HepG2 (cell line): Measurements from ENCODE around the gene UACA. TPM values are rescaled to one million over a fixed set of nuclear protein-coding genes. Genes with fewer than 3 reads are reported as not detected.

Source experiments
- ATAC-seq: fragments of 200-7000 bp; cut with Tn5 transposase; 3 replicates; pipeline ENCODE4 v1.9.1; 2020; ENCODE audit warnings: mild to moderate bottlenecking, moderate library complexity
- BruUV-seq: library from RNA; stranded (reverse); fragments of 400-500 nt; replicated peaks from 2 replicates; lab custom pipeline; 2021; lab: Mats Ljungman, UMichigan
- CTCF ChIA-PET: fragments of 300-600 bp; formaldehyde crosslinking; extraction: SDS; loops from one replicate; lab custom pipeline; 2021; ENCODE audit warnings: low total read pairs, inconsistent platforms, low intra/inter-chr PET ratio; lab: Yijun Ruan, JAX
- POLR2A ChIA-PET: fragments of 350-600 bp; sonication (Branson Sonifier 250); formaldehyde crosslinking; loops from one replicate; lab custom pipeline; 2020; ENCODE audit warnings: antibody characterized with exemption, inconsistent platforms; lab: Yijun Ruan, JAX
- DNase-seq: peaks from one replicate; pipeline ENCODE4 v3.0.0-alpha.2; 2015; ENCODE audit warnings: low spot score
- FAIRE-seq: peaks from 3 replicates; lab custom pipeline; 2011; peaks lifted over from hg19 to GRCh38; lab: Jason Lieb, UNC
- H2AFZ ChIP-seq: one replicate; pipeline ENCODE4 v1.6.1; 2011; ENCODE audit warnings: low read length, inconsistent platforms
- H3K27ac ChIP-seq: fragments of 300-600 bp; 3 replicates; pipeline ENCODE4 v1.8.0; 2011; ENCODE audit warnings: mixed run types, mild to moderate bottlenecking, mixed read lengths, low read length, inconsistent platforms; ENCODE audit not compliant: insufficient read depth; ENCODE audit errors: extremely low read length
- H3K27me3 ChIP-seq, 2 experiments: fragments of 200-600 bp in 1 of 2; 2 replicates in 1 of 2; 3 replicates in 1 of 2; pipeline versions ENCODE4 v1.6.0 to v1.8.0; 2011; ENCODE audit warnings: low read length in 2 of 2, mild to moderate bottlenecking in 2 of 2, moderate library complexity in 2 of 2, inconsistent platforms in 1 of 2; ENCODE audit not compliant: insufficient read depth in 2 of 2, control insufficient read depth in 1 of 2
- H3K36me3 ChIP-seq, 2 experiments: fragments of 200-600 bp in 1 of 2; replicated peaks in 1 of 2; 2 replicates in 1 of 2; 3 replicates in 1 of 2; pipeline versions ENCODE4 v1.5.1 to v1.8.0; 2011; ENCODE audit warnings: low read length in 2 of 2, inconsistent platforms in 1 of 2; ENCODE audit not compliant: insufficient read depth in 2 of 2, control insufficient read depth in 1 of 2
- H3K4me1 ChIP-seq: 2 replicates; pipeline ENCODE4 v1.5.1; 2012; ENCODE audit warnings: low read length, inconsistent platforms; ENCODE audit not compliant: insufficient read depth
- H3K4me2 ChIP-seq: 2 replicates; pipeline ENCODE4 v1.6.0; 2011; ENCODE audit warnings: low read depth, low read length, inconsistent platforms
- H3K4me3 ChIP-seq, 3 experiments: fragments of 200-600 bp in 1 of 3; sonication (generic), shearing (Covaris generic) in 1 of 3; replicated peaks in 1 of 3; 2 replicates each; pipeline ENCODE4 v1.5.1; 2011 to 2016; ENCODE audit warnings: low read length in 3 of 3, inconsistent platforms in 2 of 3, low read depth in 2 of 3, mild to moderate bottlenecking in 2 of 3, control low read depth in 1 of 3, mixed read lengths in 1 of 3; ENCODE audit not compliant: insufficient read depth in 1 of 3
- H3K79me2 ChIP-seq: one replicate; pipeline ENCODE4 v1.6.1; 2011; ENCODE audit warnings: low read length, inconsistent platforms; ENCODE audit not compliant: insufficient read depth
- H3K9ac ChIP-seq: 2 replicates; pipeline ENCODE4 v1.6.0; 2011; ENCODE audit warnings: mild to moderate bottlenecking, low read depth, low read length, inconsistent platforms; ENCODE audit not compliant: insufficient read depth
- H3K9me3 ChIP-seq: 2 replicates; pipeline ENCODE4 v1.5.1; 2012; ENCODE audit warnings: mild to moderate bottlenecking, low read length
- H4K20me1 ChIP-seq: 2 replicates; pipeline ENCODE4 v1.6.0; 2011; ENCODE audit warnings: inconsistent platforms, mild to moderate bottlenecking, low read length, moderate library complexity; ENCODE audit not compliant: insufficient read depth
- ATF1 ChIP-seq: IDR thresholded peaks from 2 replicates; pipeline ENCODE4 v1.6.1; 2016; ENCODE audit warnings: mild to moderate bottlenecking, control low read depth
- GABPB1 ChIP-seq: IDR thresholded peaks from 2 replicates; pipeline ENCODE4 v1.6.1; 2016; ENCODE audit warnings: mild to moderate bottlenecking, missing genetic modification reagents, moderate library complexity, missing compliant biosample characterization
- HNRNPL ChIP-seq: fragments of 200-400 bp; formaldehyde crosslinking; IDR thresholded peaks from 2 replicates; pipeline ENCODE4 v1.6.1; 2017; ENCODE audit warnings: mild to moderate bottlenecking, low read depth, low read length
- MEIS1 ChIP-seq: sonication (generic); formaldehyde crosslinking; IDR thresholded peaks from 2 replicates; pipeline ENCODE4 v1.9.0; 2021; ENCODE audit warnings: mild to moderate bottlenecking, missing genetic modification reagents, moderate library complexity, borderline replicate concordance
- SIX4 ChIP-seq: sonication (generic); formaldehyde crosslinking; IDR thresholded peaks from 2 replicates; pipeline ENCODE4 v1.4.0; 2020; ENCODE audit warnings: missing genetic modification reagents
- TBX2 ChIP-seq: sonication (generic); formaldehyde crosslinking; IDR thresholded peaks from 2 replicates; pipeline ENCODE4 v1.5.0; 2020; ENCODE audit warnings: missing genetic modification reagents, mild to moderate bottlenecking, borderline replicate concordance
- TEAD3 ChIP-seq: optimal IDR thresholded peaks from 2 replicates; pipeline ENCODE3; 2016; ENCODE audit warnings: borderline replicate concordance
- THRA ChIP-seq: sonication (generic); formaldehyde crosslinking; IDR thresholded peaks from 2 replicates; pipeline ENCODE4 v1.4.0; 2020; ENCODE audit warnings: missing genetic modification reagents, borderline replicate concordance
- XBP1 ChIP-seq: sonication (generic); formaldehyde crosslinking; IDR thresholded peaks from 2 replicates; pipeline ENCODE4 v1.5.0; 2020; ENCODE audit warnings: missing genetic modification reagents
- YEATS4 ChIP-seq: sonication (generic); formaldehyde crosslinking; IDR thresholded peaks from 2 replicates; pipeline ENCODE4 v1.4.0; 2020; ENCODE audit warnings: missing genetic modification reagents, borderline replicate concordance
- ZFP1 ChIP-seq: IDR thresholded peaks from 2 replicates; pipeline ENCODE4 v1.6.1; 2016
- ZNF251 ChIP-seq: sonication (generic); formaldehyde crosslinking; IDR thresholded peaks from 2 replicates; pipeline ENCODE4 v1.9.0; 2021; ENCODE audit warnings: mild to moderate bottlenecking, missing genetic modification reagents
- ZNF3 ChIP-seq: IDR thresholded peaks from 2 replicates; pipeline ENCODE4 v1.7.0; 2017; ENCODE audit warnings: inconsistent platforms
- ZNF34 ChIP-seq: sonication (generic); formaldehyde crosslinking; IDR thresholded peaks from 2 replicates; pipeline ENCODE4 v1.4.0; 2020; ENCODE audit warnings: mild to moderate bottlenecking, missing genetic modification reagents, borderline replicate concordance
- ZNF512 ChIP-seq: sonication (generic); formaldehyde crosslinking; IDR thresholded peaks from 2 replicates; pipeline ENCODE4 v1.4.0; 2020; ENCODE audit warnings: mild to moderate bottlenecking, missing genetic modification reagents
- ZNF709 ChIP-seq: sonication (generic); formaldehyde crosslinking; IDR thresholded peaks from 2 replicates; pipeline ENCODE4 v1.5.0; 2020; ENCODE audit warnings: mild to moderate bottlenecking, missing genetic modification reagents
- ZNF746 ChIP-seq: sonication (generic); formaldehyde crosslinking; IDR thresholded peaks from 2 replicates; pipeline ENCODE4 v1.8.0; 2022; ENCODE audit warnings: mild to moderate bottlenecking, missing genetic modification reagents
- ZNF83 ChIP-seq: sonication (generic); formaldehyde crosslinking; IDR thresholded peaks from 2 replicates; pipeline ENCODE4 v1.4.0; 2020; ENCODE audit warnings: missing genetic modification reagents, mild to moderate bottlenecking, borderline replicate concordance
- WGBS: methylation state at CpG from one replicate; pipeline ENCODE4 v1.1.6; 2017; ENCODE audit warnings: low lambda C conversion rate; 5-methylcytosine and 5-hydroxymethylcytosine counted together
- in situ Hi-C: cut with HindIII; loops from 2 replicates; pipeline ENCODE4 v1.10.0; 2017; ENCODE audit warnings: low pct_unique_long_range_greater_than_20kb; ENCODE audit not compliant: extremely low pct_ligation_motif_present
- intact Hi-C: fragments of 100-400 bp; cut with micrococcal nuclease; formaldehyde crosslinking; loops from one replicate; pipeline ENCODE4 v1.10.0; 2022; ENCODE audit not compliant: unreplicated experiment
- polyA plus RNA-seq, 8 experiments: library from polyadenylated mRNA; depleted of rRNA in 3 of 8; stranded (reverse) in 7 of 8; unstranded in 1 of 8; fragments of >200 nt; fragmentation: Illumina TruSeq in 4 of 8; extraction: Trizol in 4 of 8; gene quantifications; 2 replicates each; pipeline versions ENCODE4 v1.2.1 to v1.2.3, GENCODE V29; 2011 to 2016; ENCODE audit warnings: low read depth in 4 of 8, missing spikeins in 1 of 8, mixed read lengths in 1 of 8; ENCODE audit not compliant: insufficient read depth in 1 of 8
- total RNA-seq, 5 experiments: library from RNA; depleted of rRNA; stranded (reverse); fragments of >200 nt; fragmentation: Illumina TruSeq; extraction: Trizol; gene quantifications; 2 replicates each; pipeline ENCODE4 v1.2.3, GENCODE V29; 2016; ENCODE audit warnings: low read depth in 1 of 5

Gene UACA
- total and polyA plus RNA-seq, 2 of the 13 experiments (the other 11 are each of a cell fraction or from before 2014, with no cell fraction given), result 17.8 to 39.2 TPM

- H3K27me3 ChIP-seq, result no peaks in the 10 kb centered on the region
- ATAC-seq (no peak), FAIRE-seq (no peak), DNase-seq (no peak)
- H3K4me3 ChIP-seq, result no peak overlapping the region
- ChIA-PET CTCF (no interaction called here), POLR2A (no interaction called here)
- no peaks in the 10 kb centered on the region for H3K36me3 ChIP-seq
- no peaks in the 10 kb centered on the region for H4K20me1 ChIP-seq
- BruUV-seq, result no TSS peak
- H3K79me2 ChIP-seq, result no peaks in the 10 kb centered on the region
- H3K4me1 ChIP-seq, result peaks cover 19% of the 10 kb centered on the region
- no peak overlapping the region for H3K4me2 ChIP-seq
- 91% methylated on average over 2 of the region's 2 CpGs for WGBS
- H3K9me3 ChIP-seq, result no peaks in the 10 kb centered on the region
- TF ChIP-seq GABPB1 (CRISPR knock-in tag), result no peak
- no peak for TF ChIP-seq TEAD3 (CRISPR knock-in tag)
- TF ChIP-seq ATF1 (CRISPR knock-in tag), result no peak
- no peak for TF ChIP-seq XBP1
- TF ChIP-seq ZNF83 (CRISPR knock-in tag), result no peak
- no peak for TF ChIP-seq ZNF3 (CRISPR knock-in tag)
- TF ChIP-seq HNRNPL, result no peak
- H3K27ac ChIP-seq, result no peak overlapping the region
- no peak overlapping the region for H3K9ac ChIP-seq
- H2AFZ ChIP-seq, result no peak overlapping the region
- intact Hi-C loops (no loop called here), in situ Hi-C loops (no loop called here)
Observed at GRCh38 chr15:70651303-70651845, 112.0 kb downstream of the UACA start.

GRCh38 chr15:70650567-70651302 lies 112.6 kb downstream of the UACA start:
- Histone ChIP-seq H4K20me1 (no peaks in the 10 kb centered on the region), H3K36me3 (no peaks in the 10 kb centered on the region), H3K27ac (no peak overlapping the region), H3K27me3 (no peaks in the 10 kb centered on the region), H3K4me2 (no peak overlapping the region), H2AFZ (no peak overlapping the region), H3K9ac (no peak overlapping the region), H3K4me1 (peaks cover 19% of the 10 kb centered on the region), H3K9me3 (no peaks in the 10 kb centered on the region), H3K4me3 (no peak overlapping the region), H3K79me2 (no peaks in the 10 kb centered on the region)
- CTCF ChIA-PET, result no interaction called here
- no TSS peak for BruUV-seq
- DNase-seq (no peak), FAIRE-seq (no peak), ATAC-seq (no peak)
- intact Hi-C loops, result no loop called here
- in situ Hi-C loops, result no loop called here
- POLR2A ChIA-PET, result no interaction called here
- WGBS, result 97% methylated on average over 10 of the region's 10 CpGs
- TF ChIP-seq ZFP1, result no peak
- TF ChIP-seq MEIS1 (CRISPR knock-in tag), result no peak
- no peak for TF ChIP-seq ZNF251 (CRISPR knock-in tag)
- TF ChIP-seq TBX2 (CRISPR knock-in tag), result no peak
- TF ChIP-seq ZNF512, result no peak
- TF ChIP-seq YEATS4, result no peak
- no peak for TF ChIP-seq ZNF709
- TF ChIP-seq THRA, result no peak
- no peak for TF ChIP-seq ZNF746 (CRISPR knock-in tag)
- no peak for TF ChIP-seq ZNF34 (CRISPR knock-in tag)
- no peak for TF ChIP-seq SIX4 (CRISPR knock-in tag)
